ENCODE results near the gene SLC27A1.

- TF ChIP-seq POLR2A (IDR thresholded peaks at IDR 0.05) (peak in 1 of 2 donors; percentile 18), CTCF (IDR thresholded peaks at IDR 0.05) (no peak)
Measured at GRCh38 chr19:17470068-17470841, at the start of gene SLC27A1.
